Calu3 (cell line): ENCODE measurements around the gene WDR90. TPM values are rescaled to one million over a fixed set of nuclear protein-coding genes. Genes with fewer than 3 reads are reported as not detected.
A peak's percentile ranks its signal among the peaks of the same experiment; 100 is the strongest.

Experiments
- BruUV-seq: library from RNA; stranded (reverse); fragments of 400-500 nt; replicated peaks from 2 replicates; lab custom pipeline; 2021; lab: Mats Ljungman, UMichigan
- CTCF ChIA-PET: fragments of 300-600 bp; sonication (Branson Sonifier 250); formaldehyde crosslinking; loops from one replicate; lab custom pipeline; 2022; ENCODE audit warnings: antibody characterized with exemption; lab: Charles Lee
- DNase-seq: peaks from one replicate; pipeline ENCODE4 v3.0.0; 2022
- H3K27ac Mint-ChIP-seq: one replicate; pipeline ENCODE4 v1.8.0; 2022; ENCODE audit warnings: mixed read lengths; ENCODE audit not compliant: unreplicated experiment
- H3K27me3 Mint-ChIP-seq: one replicate; pipeline ENCODE4 v1.8.0; 2022; ENCODE audit warnings: mixed read lengths; ENCODE audit not compliant: unreplicated experiment
- H3K36me3 Mint-ChIP-seq: one replicate; pipeline ENCODE4 v1.8.0; 2022; ENCODE audit warnings: mild to moderate bottlenecking, moderate library complexity, mixed read lengths; ENCODE audit not compliant: insufficient read depth, unreplicated experiment
- H3K4me1 Mint-ChIP-seq: one replicate; pipeline ENCODE4 v1.8.0; 2022; ENCODE audit warnings: mild to moderate bottlenecking, low read depth, mixed read lengths; ENCODE audit not compliant: unreplicated experiment
- H3K4me3 Mint-ChIP-seq: one replicate; pipeline ENCODE4 v1.8.0; 2022; ENCODE audit warnings: mild to moderate bottlenecking, low read depth, moderate library complexity, mixed read lengths; ENCODE audit not compliant: unreplicated experiment
- H3K9me3 Mint-ChIP-seq: one replicate; pipeline ENCODE4 v1.8.0; 2022; ENCODE audit warnings: low read depth, mixed read lengths; ENCODE audit not compliant: unreplicated experiment
- intact Hi-C: fragments of 100-400 bp; cut with micrococcal nuclease; formaldehyde crosslinking; loops from one replicate; pipeline ENCODE4 v1.10.0; 2022; ENCODE audit not compliant: unreplicated experiment
- total RNA-seq: library from RNA; stranded (reverse); gene quantifications from 2 replicates; pipeline ENCODE4 v1.2.3, GENCODE V29; 2022
- TF ChIP-seq, protein P1 (sequence below): fragments of 200-600 bp; IDR thresholded peaks from one replicate; pipeline ENCODE4 v1.8.0; 2022; ENCODE audit warnings: antibody characterized with exemption; ENCODE audit not compliant: unreplicated experiment

WDR90 gene
- total RNA-seq, 1 experiment from 2014 or later, result 142 TPM

DNA sequence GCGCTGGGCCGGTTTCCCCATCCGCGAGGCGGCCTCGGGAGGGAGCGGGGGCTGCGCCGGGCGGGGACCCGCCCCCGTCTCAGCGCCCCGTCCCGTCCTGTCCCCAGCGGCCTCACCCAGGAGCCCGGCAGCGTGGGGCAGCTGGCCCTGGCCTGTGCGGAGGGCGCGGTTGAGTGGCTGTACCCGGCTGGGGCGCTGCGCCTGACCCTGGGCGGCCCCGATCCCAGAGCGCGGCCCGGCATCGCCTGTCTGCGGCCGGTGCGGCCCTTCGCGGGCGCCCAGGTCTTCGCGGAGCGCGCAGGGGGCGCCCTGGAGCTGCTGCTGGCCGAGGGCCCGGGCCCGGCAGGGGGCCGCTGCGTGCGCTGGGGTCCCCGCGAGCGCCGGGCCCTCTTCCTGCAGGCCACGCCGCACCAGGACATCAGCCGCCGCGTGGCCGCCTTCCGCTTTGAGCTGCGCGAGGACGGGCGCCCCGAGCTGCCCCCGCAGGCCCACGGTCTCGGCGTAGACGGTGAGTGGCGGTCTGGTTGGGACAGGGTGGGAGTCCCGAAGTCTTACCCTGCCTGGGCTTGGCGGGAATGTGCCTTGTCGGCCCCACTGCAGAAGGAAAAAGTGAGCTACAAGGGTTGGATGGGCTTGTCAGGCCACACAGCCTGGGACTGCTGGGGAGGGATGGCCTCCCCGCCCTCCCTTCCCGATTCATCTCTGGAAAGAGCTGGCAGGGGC is 66.5 kb downstream of the WDR90 start:
- Mint-ChIP-seq H3K27me3 (peaks cover 11% of the 10 kb centered on the region), H3K9me3 (no peaks in the 10 kb centered on the region), H3K4me1 (peaks cover 27% of the 10 kb centered on the region), H3K27ac (peak overlapping the region; percentile 83), H3K36me3 (peaks cover 70% of the 10 kb centered on the region), H3K4me3 (peak overlapping the region; percentile 78)
- intact Hi-C loops, result no loop called here
- TF ChIP-seq, protein P1, sequence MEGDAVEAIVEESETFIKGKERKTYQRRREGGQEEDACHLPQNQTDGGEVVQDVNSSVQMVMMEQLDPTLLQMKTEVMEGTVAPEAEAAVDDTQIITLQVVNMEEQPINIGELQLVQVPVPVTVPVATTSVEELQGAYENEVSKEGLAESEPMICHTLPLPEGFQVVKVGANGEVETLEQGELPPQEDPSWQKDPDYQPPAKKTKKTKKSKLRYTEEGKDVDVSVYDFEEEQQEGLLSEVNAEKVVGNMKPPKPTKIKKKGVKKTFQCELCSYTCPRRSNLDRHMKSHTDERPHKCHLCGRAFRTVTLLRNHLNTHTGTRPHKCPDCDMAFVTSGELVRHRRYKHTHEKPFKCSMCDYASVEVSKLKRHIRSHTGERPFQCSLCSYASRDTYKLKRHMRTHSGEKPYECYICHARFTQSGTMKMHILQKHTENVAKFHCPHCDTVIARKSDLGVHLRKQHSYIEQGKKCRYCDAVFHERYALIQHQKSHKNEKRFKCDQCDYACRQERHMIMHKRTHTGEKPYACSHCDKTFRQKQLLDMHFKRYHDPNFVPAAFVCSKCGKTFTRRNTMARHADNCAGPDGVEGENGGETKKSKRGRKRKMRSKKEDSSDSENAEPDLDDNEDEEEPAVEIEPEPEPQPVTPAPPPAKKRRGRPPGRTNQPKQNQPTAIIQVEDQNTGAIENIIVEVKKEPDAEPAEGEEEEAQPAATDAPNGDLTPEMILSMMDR, result no peak
- peak; percentile 63 for DNase-seq
- CTCF ChIA-PET, result interaction anchor here (0.7 to 1.3 kb wide), 5 partner anchors 10 to 69 kb away, joined by 3 to 10 read pairs (median 4); partner anchors contain the start of genes CCDC78, CIAO3 and HAGHL
- BruUV-seq, result no TSS peak

DNA sequence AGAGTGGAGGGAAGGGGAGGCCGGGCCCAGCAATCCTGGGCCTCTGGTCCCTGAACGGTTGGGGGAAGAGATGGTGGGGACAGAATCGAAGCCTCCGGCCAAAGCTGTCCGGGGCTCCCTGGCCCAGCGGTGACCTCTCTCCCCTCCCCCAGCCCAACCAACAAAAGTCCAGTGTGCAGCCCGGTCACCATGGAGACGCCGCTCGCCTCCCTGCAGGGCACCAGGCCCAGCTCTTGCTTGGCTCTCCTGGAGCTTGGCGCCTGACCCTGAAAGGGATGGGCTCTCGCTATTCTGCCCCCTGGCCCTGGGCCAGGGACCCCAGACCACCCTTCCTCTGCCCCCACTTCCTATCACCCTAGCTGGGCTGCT is 67.0 kb downstream of the WDR90 start:
- H3K27me3 Mint-ChIP-seq, result peaks cover 6% of the 10 kb centered on the region
- H3K27ac Mint-ChIP-seq, result peak overlapping the region; percentile 83
- peaks cover 27% of the 10 kb centered on the region for H3K4me1 Mint-ChIP-seq
- CTCF ChIA-PET, result interaction anchor here (0.7 to 1.3 kb wide), 5 partner anchors 10 to 69 kb away, joined by 3 to 10 read pairs (median 4); partner anchors contain the start of genes CCDC78, CIAO3 and HAGHL
- H3K9me3 Mint-ChIP-seq, result no peaks in the 10 kb centered on the region
- peak; percentile 77 for DNase-seq
- peaks cover 75% of the 10 kb centered on the region for H3K36me3 Mint-ChIP-seq
- intact Hi-C loops, result no loop called here
- TF ChIP-seq, protein P1, result no peak
- no TSS peak for BruUV-seq
- H3K4me3 Mint-ChIP-seq, result peak overlapping the region; percentile 78

DNA sequence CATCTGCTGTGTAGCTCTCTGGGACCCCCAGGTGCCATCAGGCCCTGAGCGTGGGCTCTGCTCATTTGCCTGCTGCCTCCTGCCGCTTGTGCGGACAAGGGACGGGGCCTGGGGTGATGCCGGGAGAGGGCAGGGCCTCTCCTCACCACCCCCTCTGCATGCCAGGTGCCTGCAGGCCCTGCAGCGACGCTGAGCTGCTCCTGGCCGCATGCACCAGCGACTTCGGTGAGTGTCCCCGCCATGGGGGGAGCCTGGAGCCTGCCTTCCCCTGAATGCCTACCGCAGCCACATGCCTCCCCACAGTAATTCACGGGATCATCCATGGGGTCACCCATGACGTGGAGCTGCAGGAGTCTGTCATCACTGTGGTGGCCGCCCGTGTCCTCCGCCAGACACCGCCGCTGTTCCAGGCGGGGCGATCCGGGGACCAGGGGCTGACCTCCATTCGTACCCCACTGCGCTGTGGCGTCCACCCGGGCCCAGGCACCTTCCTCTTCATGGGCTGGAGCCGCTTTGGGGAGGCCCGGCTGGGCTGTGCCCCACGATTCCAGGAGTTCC is 67.7 kb downstream of the WDR90 start:
- no peak for DNase-seq
- peak overlapping the region; percentile 83 for H3K27ac Mint-ChIP-seq
- H3K9me3 Mint-ChIP-seq, result no peaks in the 10 kb centered on the region
- no peaks in the 10 kb centered on the region for H3K27me3 Mint-ChIP-seq
- BruUV-seq, result no TSS peak
- peak overlapping the region; percentile 78 for H3K4me3 Mint-ChIP-seq
- intact Hi-C loops, result no loop called here
- TF ChIP-seq, protein P1, result no peak
- CTCF ChIA-PET, result interaction anchor here (0.9 to 1.3 kb wide), 2 partner anchors 9 to 24 kb away, joined by 5 to 10 read pairs; partner anchors contain the start of genes CCDC78, CIAO3 and HAGHL
- H3K4me1 Mint-ChIP-seq, result peaks cover 27% of the 10 kb centered on the region
- H3K36me3 Mint-ChIP-seq, result peaks cover 82% of the 10 kb centered on the region

Other genes with a start within 250 kb of the WDR90 start
- gene DECR2, start 247.5 kb upstream of the WDR90 start, total RNA-seq, result 41.2 and 49.6 TPM in 2 replicates
- gene RAB11FIP3, start 223.7 kb upstream of the WDR90 start, total RNA-seq, result 26.6 and 33.7 TPM in 2 replicates
- gene CAPN15, start 121.7 kb upstream of the WDR90 start, total RNA-seq, result 108 and 120 TPM in 2 replicates
- not detected in 2 replicates for gene PRR35, start 89.0 kb upstream of the WDR90 start, total RNA-seq
- gene NHLRC4, start 82.4 kb upstream of the WDR90 start, total RNA-seq, result not detected in 2 replicates
- 101 and 106 TPM in 2 replicates for gene PIGQ, start 79.4 kb upstream of the WDR90 start, total RNA-seq
- 35.6 and 36.5 TPM in 2 replicates for gene RAB40C, start 59.3 kb upstream of the WDR90 start, total RNA-seq
- gene WFIKKN1, start 18.4 kb upstream of the WDR90 start, total RNA-seq, result 0.66 and 0.90 TPM in 2 replicates
- 117 and 121 TPM in 2 replicates for gene METTL26, start 13.1 kb upstream of the WDR90 start, total RNA-seq
- 56.3 and 60.7 TPM in 2 replicates for gene MCRIP2, start 7.5 kb upstream of the WDR90 start, total RNA-seq
- 154 and 163 TPM in 2 replicates for gene RHOT2, start 18.8 kb downstream of the WDR90 start, total RNA-seq
- 2.4 and 2.6 TPM in 2 replicates for gene RHBDL1, start 26.3 kb downstream of the WDR90 start, total RNA-seq
- gene STUB1, start 31.0 kb downstream of the WDR90 start, total RNA-seq, result 102 and 114 TPM in 2 replicates
- 88.3 and 90.5 TPM in 2 replicates for gene JMJD8, start 35.0 kb downstream of the WDR90 start, total RNA-seq
- gene WDR24, start 41.0 kb downstream of the WDR90 start, total RNA-seq, result 18.6 and 22.5 TPM in 2 replicates
- gene FBXL16, start 56.4 kb downstream of the WDR90 start, total RNA-seq, result 1.3 and 4.6 TPM in 2 replicates
- 51.7 and 61.5 TPM in 2 replicates for gene METRN, start 65.8 kb downstream of the WDR90 start, total RNA-seq
- gene ANTKMT, start 71.8 kb downstream of the WDR90 start, total RNA-seq, result 49.6 and 57.2 TPM in 2 replicates
- gene CCDC78, start 77.1 kb downstream of the WDR90 start, total RNA-seq, result 10.0 and 12.5 TPM in 2 replicates
- gene HAGHL, start 77.7 kb downstream of the WDR90 start, total RNA-seq, result 11.7 and 12.8 TPM in 2 replicates
- gene CIAO3, start 91.6 kb downstream of the WDR90 start, total RNA-seq, result 51.9 and 58.4 TPM in 2 replicates
- 3.4 and 8.9 TPM in 2 replicates for gene MSLN, start 111.4 kb downstream of the WDR90 start, total RNA-seq
- 47.5 and 51.1 TPM in 2 replicates for gene RPUSD1, start 139.0 kb downstream of the WDR90 start, total RNA-seq
- 154 and 173 TPM in 2 replicates for gene CHTF18, start 139.3 kb downstream of the WDR90 start, total RNA-seq
- gene GNG13, start 151.4 kb downstream of the WDR90 start, total RNA-seq, result not detected in 2 replicates